Retinal pigment epithelial cell (primary cell): ENCODE measurements around the gene KDM4E.
"Not testable (repeated sequence)": the region's sequence is repeated elsewhere in the genome, so short reads cannot be mapped to it uniquely, and the experiment has no call there.

ENCODE experiments used
- DNase-seq: peaks from one replicate; pipeline ENCODE4 v3.0.0-alpha.2; 2010; ENCODE audit warnings: low read depth
- H3K4me3 ChIP-seq: 2 replicates; pipeline ENCODE4 v1.5.1; 2011; ENCODE audit warnings: mild to moderate bottlenecking, low read length, control low read depth, moderate library complexity
- TF ChIP-seq, protein P1 (sequence below): conservative IDR thresholded peaks from 2 replicates; pipeline ENCODE4 v1.5.1; 2011; ENCODE audit warnings: low read depth, low read length, control low read depth, inconsistent platforms

Gene KDM4E

DNA sequence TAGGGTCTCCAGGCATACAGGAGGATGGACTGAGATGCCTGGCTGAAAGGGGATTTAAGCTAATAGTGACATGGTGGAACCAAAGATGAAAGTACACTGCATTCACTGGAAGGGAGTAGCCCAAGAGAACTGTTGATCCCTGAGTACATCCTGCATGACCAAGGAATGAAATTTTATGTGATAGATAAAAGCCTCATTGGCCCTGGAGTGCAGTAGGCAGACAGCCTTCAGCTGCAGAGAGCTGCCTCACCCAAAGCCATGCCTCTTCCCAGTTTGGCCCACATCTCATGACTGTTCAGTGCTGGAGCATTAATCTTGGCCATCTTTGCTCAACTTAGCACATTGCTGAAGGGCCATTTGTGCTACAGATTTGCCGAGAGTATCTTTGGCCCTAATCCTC, 8.0 kb downstream of the KDM4E start:
- DNase-seq = no peak
- no peak overlapping the region for H3K4me3 ChIP-seq

DNA sequence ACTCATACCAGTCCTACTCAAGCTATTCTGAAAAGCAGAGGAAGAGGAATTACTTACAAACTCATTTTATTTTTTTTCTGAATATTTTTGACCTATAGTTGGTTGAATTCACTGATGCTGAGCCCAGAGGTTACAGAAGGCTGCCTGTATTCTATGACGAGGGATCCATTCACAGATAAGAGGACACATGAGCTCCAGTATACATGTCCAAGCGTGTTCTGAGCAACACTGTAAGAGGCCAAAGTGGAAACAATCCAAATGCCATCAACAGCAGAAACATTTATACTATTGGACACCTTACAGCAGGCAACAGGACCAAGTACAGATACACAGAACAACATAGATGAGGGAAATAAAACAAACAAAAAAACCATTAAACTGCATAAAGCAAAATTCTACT, 10.3 kb downstream of the KDM4E start:
- no peak overlapping the region for H3K4me3 ChIP-seq
- DNase-seq = no peak
- TF ChIP-seq, protein P1, sequence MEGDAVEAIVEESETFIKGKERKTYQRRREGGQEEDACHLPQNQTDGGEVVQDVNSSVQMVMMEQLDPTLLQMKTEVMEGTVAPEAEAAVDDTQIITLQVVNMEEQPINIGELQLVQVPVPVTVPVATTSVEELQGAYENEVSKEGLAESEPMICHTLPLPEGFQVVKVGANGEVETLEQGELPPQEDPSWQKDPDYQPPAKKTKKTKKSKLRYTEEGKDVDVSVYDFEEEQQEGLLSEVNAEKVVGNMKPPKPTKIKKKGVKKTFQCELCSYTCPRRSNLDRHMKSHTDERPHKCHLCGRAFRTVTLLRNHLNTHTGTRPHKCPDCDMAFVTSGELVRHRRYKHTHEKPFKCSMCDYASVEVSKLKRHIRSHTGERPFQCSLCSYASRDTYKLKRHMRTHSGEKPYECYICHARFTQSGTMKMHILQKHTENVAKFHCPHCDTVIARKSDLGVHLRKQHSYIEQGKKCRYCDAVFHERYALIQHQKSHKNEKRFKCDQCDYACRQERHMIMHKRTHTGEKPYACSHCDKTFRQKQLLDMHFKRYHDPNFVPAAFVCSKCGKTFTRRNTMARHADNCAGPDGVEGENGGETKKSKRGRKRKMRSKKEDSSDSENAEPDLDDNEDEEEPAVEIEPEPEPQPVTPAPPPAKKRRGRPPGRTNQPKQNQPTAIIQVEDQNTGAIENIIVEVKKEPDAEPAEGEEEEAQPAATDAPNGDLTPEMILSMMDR = no peak

More for the DNA sequence above, 8.0 kb downstream of the KDM4E start:
- TF ChIP-seq, protein P1 = no peak

DNA sequence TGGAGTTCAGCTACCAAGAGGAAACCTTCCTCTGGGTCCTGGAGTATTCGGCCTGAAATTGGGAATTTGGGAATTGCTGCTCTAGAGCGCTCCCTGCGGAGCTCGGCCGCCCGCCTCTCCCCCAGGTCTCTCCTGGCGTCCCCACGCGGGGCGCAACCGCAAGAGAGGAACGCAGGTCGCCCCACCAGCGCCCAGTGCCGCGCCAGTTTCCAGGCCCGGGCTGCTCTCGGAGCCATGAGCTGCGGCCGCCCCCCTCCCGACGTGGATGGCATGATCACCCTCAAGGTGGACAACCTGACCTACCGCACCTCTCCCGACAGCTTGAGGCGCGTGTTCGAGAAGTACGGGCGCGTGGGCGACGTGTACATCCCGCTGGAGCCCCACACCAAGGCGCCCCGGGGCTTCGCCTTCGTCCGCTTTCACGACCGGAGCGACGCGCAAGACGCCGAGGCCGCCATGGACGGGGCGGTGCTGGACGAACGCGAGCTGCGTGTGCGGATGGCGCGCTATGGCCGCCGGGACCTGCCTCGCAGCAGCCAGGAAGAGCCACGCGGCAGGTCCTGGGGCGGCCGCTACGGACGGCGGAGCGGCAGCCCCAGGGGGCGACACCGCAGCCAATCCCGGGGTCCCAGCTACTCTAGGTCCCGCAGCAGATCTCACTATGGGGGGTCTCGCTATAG, 12.4 kb downstream of the KDM4E start:
- H3K4me3 ChIP-seq = peak overlapping the region; percentile 24
- DNase-seq = not testable (repeated sequence)
- TF ChIP-seq, protein P1 = peak; percentile 17

DNA sequence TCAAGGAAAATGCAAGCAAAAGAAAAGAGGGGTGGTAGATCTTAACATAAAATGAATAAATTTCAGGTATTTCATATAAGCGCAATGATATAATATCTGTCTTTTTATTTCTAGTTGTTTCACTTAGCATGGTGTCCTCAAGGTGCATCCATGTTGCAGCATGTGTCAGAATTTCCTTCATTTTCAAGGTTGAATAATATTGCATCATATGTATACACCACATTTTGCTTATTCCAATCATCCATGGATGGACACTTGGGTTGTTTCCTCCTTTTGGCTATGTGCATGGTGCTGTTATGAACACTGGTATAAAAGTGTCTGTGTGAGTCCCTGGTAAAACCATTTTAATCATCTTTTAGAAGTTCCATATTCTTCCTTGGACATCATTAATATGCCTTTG, 17.2 kb downstream of the KDM4E start:
- H3K4me3 ChIP-seq = no peak overlapping the region
- no peak for DNase-seq
- TF ChIP-seq, protein P1 = no peak

DNA sequence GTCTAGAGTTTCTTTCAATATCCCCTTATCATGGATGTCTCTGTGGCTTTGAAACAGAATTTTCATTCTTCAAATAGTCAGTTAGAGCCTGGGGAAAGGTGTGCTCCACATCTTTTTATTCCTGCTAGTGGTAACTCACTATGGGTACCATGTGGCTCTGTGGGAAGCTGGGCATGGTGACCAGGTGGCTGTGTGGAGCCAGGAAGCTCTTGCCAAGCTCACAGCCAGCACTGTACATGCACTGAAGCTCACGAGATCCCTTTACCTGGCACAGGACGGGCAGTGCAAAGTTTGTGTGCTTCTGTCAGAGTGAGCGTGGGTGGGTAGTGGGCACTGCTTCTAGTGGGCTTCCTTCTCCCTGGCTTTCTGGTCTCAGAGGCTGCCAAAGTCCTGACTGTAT, 17.8 kb downstream of the KDM4E start:
- DNase-seq = no peak
- TF ChIP-seq, protein P1 = no peak
- H3K4me3 ChIP-seq = no peak overlapping the region

DNA sequence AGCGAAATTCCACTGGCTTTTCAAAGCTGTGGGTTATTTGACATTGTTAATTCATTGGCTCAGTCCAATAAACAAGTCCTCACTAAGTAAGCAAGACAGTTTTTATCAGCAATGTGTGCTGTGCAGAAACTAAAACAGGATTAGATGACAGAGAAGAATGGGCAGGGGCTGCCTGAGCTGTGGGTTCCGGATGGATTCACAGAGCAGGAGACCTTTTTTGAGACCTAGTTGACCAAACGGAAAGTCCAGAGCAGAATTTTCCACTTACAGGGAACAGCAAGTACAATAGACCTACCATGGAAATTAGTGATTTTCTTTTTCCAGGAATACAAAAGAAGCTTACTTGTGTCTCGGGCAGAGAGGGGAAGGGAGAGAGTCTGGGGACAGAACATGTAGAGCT, 19.0 kb downstream of the KDM4E start:
- TF ChIP-seq, protein P1 = no peak
- no peak for DNase-seq

DNA sequence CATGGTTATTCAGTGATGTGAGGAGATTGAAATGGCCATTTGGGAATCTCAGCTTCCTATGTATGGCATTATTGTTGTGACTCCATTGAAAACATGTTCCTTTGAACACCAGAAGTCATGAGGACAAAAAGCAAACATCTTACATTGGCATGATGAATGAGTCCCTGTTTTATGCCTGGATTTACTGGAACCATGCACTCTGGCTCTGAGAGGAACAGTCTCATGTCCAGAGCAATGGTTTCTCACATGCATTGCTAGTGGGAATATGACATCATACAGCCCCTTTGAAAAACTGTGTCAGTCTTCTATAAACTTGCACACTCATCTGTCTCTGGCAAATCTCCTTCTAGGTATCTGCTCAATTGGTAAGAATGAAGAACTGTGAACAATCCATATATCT, 20.8 kb downstream of the KDM4E start:
- TF ChIP-seq, protein P1 = no peak
- H3K4me3 ChIP-seq = no peak overlapping the region
- DNase-seq = no peak

More for the DNA sequence above, 19.0 kb downstream of the KDM4E start:
- H3K4me3 ChIP-seq = no peak overlapping the region

DNA sequence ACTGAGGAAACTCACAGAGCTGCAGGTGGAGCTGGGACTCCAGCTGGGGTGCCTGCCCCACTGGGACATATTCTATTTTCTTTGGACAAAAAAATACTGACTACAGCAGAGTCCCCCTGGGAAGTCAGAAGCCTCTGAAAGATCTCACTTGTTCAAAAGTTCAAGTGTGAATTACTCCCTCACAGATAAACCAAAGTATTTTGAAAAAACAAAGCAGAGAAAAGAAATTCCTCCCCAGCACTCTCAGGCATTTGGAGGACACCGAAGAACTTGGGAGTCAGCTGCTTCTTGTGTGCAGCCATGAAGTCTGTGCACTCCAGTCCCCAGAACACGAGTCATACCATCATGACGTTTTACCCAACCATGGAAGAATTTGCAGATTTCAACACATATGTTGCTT, 24.1 kb downstream of the KDM4E start, which contains the start of gene KDM4F:
TSS of gene KDM4F (plus strand) at position 301 of the 400 bp plus-strand sequence.
- DNase-seq, H3K4me3 ChIP-seq: not testable (repeated sequence)
